ELR (cell line): ENCODE results near the gene TUBA1B.

Experiments
- DNase-seq: peaks from one replicate; pipeline ENCODE4 v3.0.0-alpha.2; 2015; ENCODE audit warnings: low read depth

Gene TUBA1B

GRCh38 chr12:49126852-49127763 lies 4.1 kb downstream of the TUBA1B start:
- peak; percentile 43 for DNase-seq

- DNase-seq, result peak; percentile 84
These were observed 10.0 kb downstream of the TUBA1B start for GRCh38 chr12:49121047-49121696.

- DNase-seq, result no peak
These were observed 20.0 kb downstream of the TUBA1B start for GRCh38 chr12:49111206-49111605.

GRCh38 chr12:49110464-49111155 lies 20.6 kb downstream of the TUBA1B start, which contains the start of gene LMBR1L:
Gene LMBR1L, minus strand, starts transcription at chr12:49110847. Its CDS starts 292 bp downstream, at chr12:49110555.
- DNase-seq, result peak; percentile 100

- no peak for DNase-seq
These were observed 21.3 kb downstream of the TUBA1B start for GRCh38 chr12:49109641-49110463.

GRCh38 chr12:49108958-49109404 lies 22.2 kb downstream of the TUBA1B start:
- peak; percentile 37 for DNase-seq

GRCh38 chr12:49105504-49106084 lies 25.6 kb downstream of the TUBA1B start:
- DNase-seq, result peak; percentile 47

GRCh38 chr12:49104822-49105221 lies 26.4 kb downstream of the TUBA1B start:
- no peak for DNase-seq

- no peak for DNase-seq
These were observed 30.8 kb downstream of the TUBA1B start for GRCh38 chr12:49100380-49100779.

- no peak for DNase-seq
These were observed 32.5 kb downstream of the TUBA1B start for GRCh38 chr12:49098703-49099102.

GRCh38 chr12:49098035-49098451 lies 33.2 kb downstream of the TUBA1B start:
- DNase-seq, result peak; percentile 53

GRCh38 chr12:49097381-49097780 lies 33.8 kb downstream of the TUBA1B start:
- no peak for DNase-seq

- DNase-seq, result no peak
These were observed 36.2 kb downstream of the TUBA1B start for GRCh38 chr12:49094975-49095365.

- no peak for DNase-seq
These were observed 36.8 kb downstream of the TUBA1B start, which contains the start of gene DHH for GRCh38 chr12:49094160-49094974. Gene DHH, minus strand, starts transcription at chr12:49094801. Its CDS starts 289 bp downstream, at chr12:49094512.

GRCh38 chr12:49093792-49094159 lies 37.4 kb downstream of the TUBA1B start:
- DNase-seq, result no peak

- DNase-seq, result no peak
These were observed 38.3 kb downstream of the TUBA1B start for GRCh38 chr12:49092816-49093406.

- peak; percentile 81 for DNase-seq
These were observed 38.9 kb downstream of the TUBA1B start for GRCh38 chr12:49092086-49092815.

GRCh38 chr12:49091836-49092085 lies 39.4 kb downstream of the TUBA1B start:
- DNase-seq, result no peak

- DNase-seq, result no peak
These were observed 39.9 kb downstream of the TUBA1B start for GRCh38 chr12:49091056-49091835.
